RWPE2 (cell line): Measurements from ENCODE around the gene NCAM1.
"Not testable (repeated sequence)": the region's sequence is repeated elsewhere in the genome, so short reads cannot be mapped to it uniquely, and the experiment has no call there.

ENCODE experiments used
- ATAC-seq: fragments of 200-7000 bp; cut with Tn5 transposase; 3 replicates; pipeline ENCODE4 v1.9.1; 2021; ENCODE audit warnings: low read depth
- DNase-seq: peaks from one replicate; pipeline ENCODE4 v3.0.0-alpha.2; 2020; ENCODE audit warnings: low spot score
- H3K27ac ChIP-seq: fragments of 450-650 bp; 2 replicates; pipeline ENCODE4 v1.5.1; 2017; ENCODE audit warnings: mild to moderate bottlenecking; ENCODE audit not compliant: poor library complexity, severe bottlenecking
- H3K27me3 ChIP-seq: fragments of 250-450 bp; sonication (Bioruptor Pico); 2 replicates; pipeline ENCODE4 v1.5.1; 2021; ENCODE audit warnings: mild to moderate bottlenecking, moderate library complexity; ENCODE audit not compliant: insufficient read depth, poor library complexity, severe bottlenecking
- H3K36me3 ChIP-seq: fragments of 250-450 bp; sonication (Bioruptor Pico); 2 replicates; pipeline ENCODE4 v1.5.1; 2020; ENCODE audit warnings: low read depth, mild to moderate bottlenecking, moderate library complexity
- H3K4me1 ChIP-seq: fragments of 250-450 bp; sonication (Bioruptor Pico); 2 replicates; pipeline ENCODE4 v1.5.1; 2021; ENCODE audit warnings: mild to moderate bottlenecking, moderate library complexity; ENCODE audit not compliant: insufficient read depth, poor library complexity, severe bottlenecking
- H3K4me3 ChIP-seq: fragments of 250-450 bp; sonication (Bioruptor Pico); 2 replicates; pipeline ENCODE4 v1.5.1; 2021; ENCODE audit warnings: mild to moderate bottlenecking, moderate library complexity; ENCODE audit not compliant: severe bottlenecking
- H3K9me3 ChIP-seq: fragments of 250-450 bp; sonication (Bioruptor Pico); 2 replicates; pipeline ENCODE4 v1.5.1; 2021; ENCODE audit warnings: mild to moderate bottlenecking, moderate library complexity; ENCODE audit not compliant: severe bottlenecking
- TF ChIP-seq, protein P1 (sequence below): fragments of 450-650 bp; IDR thresholded peaks from one replicate; pipeline ENCODE4 v1.5.1; 2017; ENCODE audit warnings: mild to moderate bottlenecking, moderate library complexity; ENCODE audit not compliant: poor library complexity, severe bottlenecking

The NCAM1 gene

DNA sequence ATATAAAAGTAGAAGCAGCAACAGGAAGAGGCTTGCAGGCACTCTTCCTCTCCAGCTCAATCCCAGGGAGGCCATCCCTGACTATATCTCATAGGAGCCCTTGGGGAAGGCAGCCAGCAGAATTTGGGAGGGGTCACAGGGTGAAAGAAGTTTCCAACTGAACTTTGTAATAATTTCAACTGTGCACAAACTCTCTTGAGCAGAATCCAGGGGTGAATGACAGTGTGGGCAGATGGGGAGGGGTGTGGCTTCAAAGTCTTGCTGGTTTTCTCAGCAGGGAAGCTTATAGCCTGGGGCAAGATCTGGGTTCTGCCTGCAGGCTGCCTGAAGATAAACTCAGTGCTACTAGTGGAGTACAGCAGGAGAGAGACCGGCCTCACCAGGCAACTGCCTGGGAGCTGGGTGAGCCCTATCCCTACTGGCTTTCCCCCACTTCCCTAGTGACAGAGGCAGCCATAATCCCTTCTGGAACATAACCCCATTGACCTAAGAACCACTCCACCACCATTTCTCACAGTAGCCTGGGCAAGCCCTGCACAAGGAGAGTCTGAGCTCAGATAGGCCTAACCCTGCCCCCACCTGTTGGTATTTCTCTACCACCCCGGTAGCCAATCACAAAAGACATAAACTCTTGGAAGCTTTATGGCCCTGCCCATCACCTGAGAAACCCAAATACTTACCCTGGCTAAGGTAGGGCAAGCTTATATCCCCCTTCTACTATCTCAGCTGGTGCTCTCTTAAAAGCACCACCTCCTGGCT, 335.4 kb downstream of the NCAM1 start:
- no peak overlapping the region for H3K27ac ChIP-seq
- H3K4me3 ChIP-seq: no peak overlapping the region
- peaks cover 10% of the 10 kb centered on the region for H3K27me3 ChIP-seq
- TF ChIP-seq, protein P1, sequence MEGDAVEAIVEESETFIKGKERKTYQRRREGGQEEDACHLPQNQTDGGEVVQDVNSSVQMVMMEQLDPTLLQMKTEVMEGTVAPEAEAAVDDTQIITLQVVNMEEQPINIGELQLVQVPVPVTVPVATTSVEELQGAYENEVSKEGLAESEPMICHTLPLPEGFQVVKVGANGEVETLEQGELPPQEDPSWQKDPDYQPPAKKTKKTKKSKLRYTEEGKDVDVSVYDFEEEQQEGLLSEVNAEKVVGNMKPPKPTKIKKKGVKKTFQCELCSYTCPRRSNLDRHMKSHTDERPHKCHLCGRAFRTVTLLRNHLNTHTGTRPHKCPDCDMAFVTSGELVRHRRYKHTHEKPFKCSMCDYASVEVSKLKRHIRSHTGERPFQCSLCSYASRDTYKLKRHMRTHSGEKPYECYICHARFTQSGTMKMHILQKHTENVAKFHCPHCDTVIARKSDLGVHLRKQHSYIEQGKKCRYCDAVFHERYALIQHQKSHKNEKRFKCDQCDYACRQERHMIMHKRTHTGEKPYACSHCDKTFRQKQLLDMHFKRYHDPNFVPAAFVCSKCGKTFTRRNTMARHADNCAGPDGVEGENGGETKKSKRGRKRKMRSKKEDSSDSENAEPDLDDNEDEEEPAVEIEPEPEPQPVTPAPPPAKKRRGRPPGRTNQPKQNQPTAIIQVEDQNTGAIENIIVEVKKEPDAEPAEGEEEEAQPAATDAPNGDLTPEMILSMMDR: no peak
- no peak for DNase-seq
- H3K36me3 ChIP-seq: no peaks in the 10 kb centered on the region
- ATAC-seq: no peak
- H3K4me1 ChIP-seq: no peaks in the 10 kb centered on the region
- H3K9me3 ChIP-seq: no peaks in the 10 kb centered on the region

DNA sequence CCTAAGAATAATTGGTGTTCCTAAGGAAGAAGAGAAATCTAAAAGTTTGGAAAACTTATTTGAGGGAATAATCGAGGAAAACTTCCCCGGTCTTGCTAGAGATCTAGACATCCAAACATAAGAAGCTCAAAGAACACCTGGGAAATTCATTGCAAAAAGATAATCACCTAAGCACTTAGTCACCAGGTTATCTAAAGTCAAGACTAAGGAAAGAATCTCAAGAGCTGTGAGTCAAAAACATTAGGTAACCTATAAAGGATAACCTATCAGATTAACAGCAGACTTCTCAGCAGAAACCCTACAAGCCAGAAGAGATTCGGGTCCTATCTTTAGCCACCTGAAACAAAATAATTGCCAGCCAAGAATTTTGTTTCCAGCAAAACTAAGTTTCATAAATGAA, 337.3 kb downstream of the NCAM1 start:
- H3K36me3 ChIP-seq, H3K27ac ChIP-seq, ATAC-seq, H3K4me3 ChIP-seq, H3K27me3 ChIP-seq, H3K4me1 ChIP-seq, H3K9me3 ChIP-seq, DNase-seq: not testable (repeated sequence)

DNA sequence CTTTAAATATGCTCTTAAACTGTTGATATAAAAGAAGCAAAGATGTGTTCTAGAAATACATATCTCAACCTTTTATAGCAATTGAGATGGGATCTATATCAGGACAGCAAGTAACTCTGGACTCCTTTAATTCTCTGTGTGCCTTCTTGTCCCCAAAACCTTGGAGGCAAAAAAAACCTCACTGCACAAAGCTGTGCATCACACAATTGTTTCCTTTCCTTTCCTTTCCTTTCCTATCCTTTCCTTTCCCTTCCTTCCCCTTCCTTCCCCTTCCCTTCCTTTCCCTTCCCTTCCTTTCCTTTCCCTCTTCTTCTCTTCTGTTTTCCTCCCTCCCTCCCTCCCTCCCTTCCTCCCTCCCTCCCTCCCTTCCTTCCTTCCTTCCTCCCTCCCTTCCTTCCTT, 343.7 kb downstream of the NCAM1 start:
- Histone ChIP-seq H3K4me1 (no peaks in the 10 kb centered on the region), H3K9me3 (no peaks in the 10 kb centered on the region), H3K27ac (no peak overlapping the region), H3K4me3 (no peak overlapping the region), H3K36me3 (no peaks in the 10 kb centered on the region), H3K27me3 (peaks cover 4% of the 10 kb centered on the region)
- TF ChIP-seq, protein P1: no peak
- DNase-seq (no peak), ATAC-seq (no peak)

GRCh38 chr11:113305440-113306336, 344.5 kb downstream of the NCAM1 start:
- H3K36me3 ChIP-seq: no peaks in the 10 kb centered on the region
- H3K4me1 ChIP-seq: no peaks in the 10 kb centered on the region
- TF ChIP-seq, protein P1: peak; percentile 93
- H3K9me3 ChIP-seq: no peaks in the 10 kb centered on the region
- DNase-seq: no peak
- H3K4me3 ChIP-seq: no peak overlapping the region
- ATAC-seq: peak; percentile 97
- no peak overlapping the region for H3K27ac ChIP-seq
- H3K27me3 ChIP-seq: no peaks in the 10 kb centered on the region

- H3K4me1 ChIP-seq: no peaks in the 10 kb centered on the region
- ATAC-seq (no peak), DNase-seq (no peak)
- H3K36me3 ChIP-seq: no peaks in the 10 kb centered on the region
- no peak overlapping the region for H3K4me3 ChIP-seq
- no peaks in the 10 kb centered on the region for H3K27me3 ChIP-seq
- TF ChIP-seq, protein P1: no peak
- no peaks in the 10 kb centered on the region for H3K9me3 ChIP-seq
- no peak overlapping the region for H3K27ac ChIP-seq
Observed at GRCh38 chr11:113308601-113309000, 347.4 kb downstream of the NCAM1 start.
